SK-N-SH (cell line): ENCODE measurements around the gene AKR1C1. TPM values are rescaled to one million over a fixed set of nuclear protein-coding genes. Genes with fewer than 3 reads are reported as not detected.
"Not testable (repeated sequence)": the region's sequence is repeated elsewhere in the genome, so short reads cannot be mapped to it uniquely, and the experiment has no call there.

ENCODE experiments used
- CTCF ChIA-PET: fragments of 300-600, 350-600 bp; formaldehyde crosslinking; extraction: SDS; loops from one replicate; lab custom pipeline; 2021; lab: Yijun Ruan, JAX
- POLR2A ChIA-PET: fragments of 350-600 bp; sonication (Branson Sonifier 250); formaldehyde crosslinking; extraction: SDS; loops from one replicate; lab custom pipeline; 2020; ENCODE audit warnings: antibody characterized with exemption, inconsistent platforms; lab: Yijun Ruan, JAX
- DNase-seq: peaks from one replicate; pipeline ENCODE4 v3.0.0; 2012
- H2AFZ ChIP-seq: fragments of 200-600 bp; sonication (generic); 2 replicates; pipeline ENCODE4 v1.8.1; 2016; ENCODE audit warnings: antibody characterized with exemption, mild to moderate bottlenecking, low read depth
- H3F3A ChIP-seq: fragments of 200-600 bp; sonication (generic); replicated peaks from 2 replicates; pipeline ENCODE3; 2016; ENCODE audit warnings: antibody characterized with exemption, mild to moderate bottlenecking; ENCODE audit not compliant: insufficient read depth
- H3K27ac ChIP-seq, 2 experiments: fragments of 200-500 bp in 1 of 2; fragments of 200-600 bp in 1 of 2; sonication (Bioruptor generic) in 1 of 2; sonication (generic), shearing (Covaris generic) in 1 of 2; 2 replicates each; pipeline versions ENCODE4 v1.5.1 to v1.6.1; 2014 to 2016; ENCODE audit warnings: low read depth in 2 of 2, inconsistent platforms in 1 of 2, low read length in 1 of 2, mild to moderate bottlenecking in 1 of 2, mixed read lengths in 1 of 2
- H3K27me3 ChIP-seq: fragments of 200-600 bp; sonication (generic), shearing (Covaris generic); 2 replicates; pipeline ENCODE4 v1.6.1; 2016; ENCODE audit warnings: mixed run types; ENCODE audit not compliant: insufficient read depth
- H3K36me3 ChIP-seq, 2 experiments: fragments of 200-500 bp in 1 of 2; fragments of 200-600 bp in 1 of 2; sonication (Bioruptor generic) in 1 of 2; sonication (generic) in 1 of 2; replicated peaks in 1 of 2; 2 replicates each; pipeline versions ENCODE3 to v1.5.1; 2014 to 2016; ENCODE audit warnings: low read length in 1 of 2, mild to moderate bottlenecking in 1 of 2; ENCODE audit not compliant: insufficient read depth in 2 of 2, control insufficient read depth in 1 of 2
- H3K4me1 ChIP-seq, 2 experiments: fragments of 200-500 bp in 1 of 2; fragments of 200-600 bp in 1 of 2; sonication (Bioruptor generic) in 1 of 2; sonication (generic), shearing (Covaris generic) in 1 of 2; 2 replicates each; pipeline versions ENCODE4 v1.5.1 to v1.6.1; 2014 to 2016; ENCODE audit warnings: low read depth in 1 of 2, low read length in 1 of 2, mixed run types in 1 of 2; ENCODE audit not compliant: insufficient read depth in 2 of 2, control insufficient read depth in 1 of 2
- H3K4me2 ChIP-seq: fragments of 200-600 bp; sonication (generic), shearing (Covaris generic); 2 replicates; pipeline ENCODE4 v1.6.1; 2017; ENCODE audit warnings: mixed run types
- H3K4me3 ChIP-seq, 2 experiments: fragments of 200-500 bp in 1 of 2; fragments of 200-600 bp in 1 of 2; sonication (Bioruptor generic) in 1 of 2; sonication (generic), shearing (Covaris generic) in 1 of 2; 2 replicates each; pipeline versions ENCODE4 v1.5.1 to v1.8.1; 2014 to 2016; ENCODE audit warnings: low read depth in 2 of 2, inconsistent platforms in 1 of 2, low read length in 1 of 2, mild to moderate bottlenecking in 1 of 2, mixed read lengths in 1 of 2, moderate library complexity in 1 of 2
- H3K79me2 ChIP-seq: fragments of 200-600 bp; sonication (generic); 2 replicates; pipeline ENCODE4 v1.8.1; 2017; ENCODE audit warnings: mild to moderate bottlenecking; ENCODE audit not compliant: insufficient read depth
- H3K9ac ChIP-seq: fragments of 200-600 bp; sonication (generic); 2 replicates; pipeline ENCODE4 v1.6.1; 2017; ENCODE audit warnings: mixed run types
- H3K9me2 ChIP-seq: fragments of 200-600 bp; sonication (generic); 2 replicates; pipeline ENCODE4 v1.6.1; 2017; ENCODE audit warnings: mixed run types
- H3K9me3 ChIP-seq: fragments of 200-600 bp; sonication (generic); 2 replicates; pipeline ENCODE4 v1.6.1; 2017; ENCODE audit warnings: mixed run types, mild to moderate bottlenecking, moderate library complexity
- H4K20me1 ChIP-seq: fragments of 200-600 bp; sonication (generic); 2 replicates; pipeline ENCODE4 v1.6.1; 2017; ENCODE audit warnings: mild to moderate bottlenecking, mixed run types; ENCODE audit not compliant: insufficient read depth
- ELF1 ChIP-seq: IDR thresholded peaks from 2 replicates; pipeline ENCODE4 v1.4.0; 2012
- EP300 ChIP-seq, 2 experiments: IDR thresholded peaks; 2 replicates each; pipeline versions ENCODE4 v1.4.0 to v1.6.1; 2012; ENCODE audit warnings: borderline replicate concordance in 1 of 2, low read depth in 1 of 2, low read length in 1 of 2
- FOSL2 ChIP-seq: IDR thresholded peaks from 2 replicates; pipeline ENCODE4 v1.4.0; 2012; ENCODE audit warnings: low read depth, mild to moderate bottlenecking, moderate library complexity, borderline replicate concordance
- RFX5 ChIP-seq: IDR thresholded peaks from 2 replicates; pipeline ENCODE4 v1.6.1; 2012; ENCODE audit warnings: mild to moderate bottlenecking, improper control_type of control experiment, low read length
- WGBS: methylation state at CpG from one replicate; pipeline ENCODE4 v1.1.6; 2017; ENCODE audit warnings: low lambda C conversion rate; 5-methylcytosine and 5-hydroxymethylcytosine counted together
- polyA plus RNA-seq, 3 experiments: library from polyadenylated mRNA; depleted of rRNA; stranded (reverse); fragments of >200 nt; gene quantifications; 2 replicates each; pipeline ENCODE4 v1.2.3, GENCODE V29; 2012
- TF ChIP-seq, protein P1 (sequence below): fragments of 200-600 bp; sonication (generic); IDR thresholded peaks from 2 replicates; pipeline ENCODE4 v1.6.1; 2017; ENCODE audit warnings: antibody characterized with exemption, mild to moderate bottlenecking, moderate library complexity

The AKR1C1 gene
- polyA plus RNA-seq, 1 of the 3 experiments (the other 2 are of a cell fraction), result 1.3 TPM

DNA sequence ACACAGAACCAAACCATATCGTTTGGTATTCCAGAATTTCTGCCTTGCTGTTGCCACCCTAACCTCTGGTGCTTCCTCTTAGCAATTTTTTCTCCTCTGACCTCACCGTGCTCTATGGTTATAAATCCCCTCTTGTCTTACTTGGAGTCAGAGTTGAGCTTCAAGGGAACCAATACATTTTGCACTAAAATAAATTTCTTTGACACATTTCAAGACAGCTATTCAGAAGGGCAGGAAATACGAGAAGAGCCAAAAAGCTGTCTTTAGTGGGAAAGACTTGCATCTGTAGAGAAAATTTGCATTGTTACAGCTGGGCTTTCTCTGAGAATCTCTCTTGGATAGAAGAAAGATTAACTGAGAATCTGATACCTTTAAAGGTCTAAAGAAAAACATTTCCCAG, 54.9 kb downstream of the AKR1C1 start (continued):
- no peak for TF ChIP-seq RFX5
- no peak for TF ChIP-seq ELF1
- TF ChIP-seq EP300 (IDR thresholded peaks at IDR 0.05; ENCODE audit: borderline replicate concordance in 1 of 2, low read depth in 1 of 2, low read length in 1 of 2), result no peak
- TF ChIP-seq FOSL2, result no peak

DNA sequence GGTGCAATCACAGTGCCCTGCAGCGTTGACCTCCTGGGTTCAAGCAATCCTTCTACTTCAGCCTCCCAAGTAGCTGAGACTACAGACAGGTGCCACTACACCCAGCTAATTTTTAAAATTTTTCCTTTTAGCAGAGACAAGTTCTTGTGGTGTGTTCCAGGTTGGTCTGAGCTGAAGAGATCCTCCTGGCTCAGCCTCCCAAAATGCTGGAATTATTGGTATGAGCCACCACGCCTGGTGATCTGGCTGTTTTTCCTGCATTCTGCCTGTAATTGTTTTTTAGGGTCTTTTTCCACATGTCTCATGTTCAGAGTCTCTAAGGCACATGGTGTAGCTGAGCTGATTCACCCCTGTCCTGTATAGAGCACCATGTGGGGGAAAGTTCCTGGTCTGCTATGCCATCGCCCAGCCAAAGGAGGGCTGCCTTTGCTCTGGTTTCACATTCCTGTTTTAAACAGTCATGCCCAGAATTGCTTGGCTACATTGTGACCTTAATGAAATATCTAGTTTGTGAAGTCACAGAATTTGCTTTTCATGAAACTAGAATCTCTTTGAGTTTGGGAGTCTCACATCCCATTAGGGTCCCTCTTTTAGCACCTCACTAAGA, 55.6 kb downstream of the AKR1C1 start:
- H3K9ac ChIP-seq, DNase-seq, H3F3A ChIP-seq, CTCF ChIA-PET, H3K79me2 ChIP-seq, POLR2A ChIA-PET, H3K36me3 ChIP-seq, H3K4me3 ChIP-seq, H3K27ac ChIP-seq, H4K20me1 ChIP-seq, H3K9me3 ChIP-seq, H3K4me1 ChIP-seq, H2AFZ ChIP-seq, H3K4me2 ChIP-seq, H3K27me3 ChIP-seq, H3K9me2 ChIP-seq: not testable (repeated sequence)
- TF ChIP-seq, protein P1, sequence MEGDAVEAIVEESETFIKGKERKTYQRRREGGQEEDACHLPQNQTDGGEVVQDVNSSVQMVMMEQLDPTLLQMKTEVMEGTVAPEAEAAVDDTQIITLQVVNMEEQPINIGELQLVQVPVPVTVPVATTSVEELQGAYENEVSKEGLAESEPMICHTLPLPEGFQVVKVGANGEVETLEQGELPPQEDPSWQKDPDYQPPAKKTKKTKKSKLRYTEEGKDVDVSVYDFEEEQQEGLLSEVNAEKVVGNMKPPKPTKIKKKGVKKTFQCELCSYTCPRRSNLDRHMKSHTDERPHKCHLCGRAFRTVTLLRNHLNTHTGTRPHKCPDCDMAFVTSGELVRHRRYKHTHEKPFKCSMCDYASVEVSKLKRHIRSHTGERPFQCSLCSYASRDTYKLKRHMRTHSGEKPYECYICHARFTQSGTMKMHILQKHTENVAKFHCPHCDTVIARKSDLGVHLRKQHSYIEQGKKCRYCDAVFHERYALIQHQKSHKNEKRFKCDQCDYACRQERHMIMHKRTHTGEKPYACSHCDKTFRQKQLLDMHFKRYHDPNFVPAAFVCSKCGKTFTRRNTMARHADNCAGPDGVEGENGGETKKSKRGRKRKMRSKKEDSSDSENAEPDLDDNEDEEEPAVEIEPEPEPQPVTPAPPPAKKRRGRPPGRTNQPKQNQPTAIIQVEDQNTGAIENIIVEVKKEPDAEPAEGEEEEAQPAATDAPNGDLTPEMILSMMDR, result peak; percentile 27
- WGBS, result 22% methylated on average over 3 of the region's 3 CpGs

DNA sequence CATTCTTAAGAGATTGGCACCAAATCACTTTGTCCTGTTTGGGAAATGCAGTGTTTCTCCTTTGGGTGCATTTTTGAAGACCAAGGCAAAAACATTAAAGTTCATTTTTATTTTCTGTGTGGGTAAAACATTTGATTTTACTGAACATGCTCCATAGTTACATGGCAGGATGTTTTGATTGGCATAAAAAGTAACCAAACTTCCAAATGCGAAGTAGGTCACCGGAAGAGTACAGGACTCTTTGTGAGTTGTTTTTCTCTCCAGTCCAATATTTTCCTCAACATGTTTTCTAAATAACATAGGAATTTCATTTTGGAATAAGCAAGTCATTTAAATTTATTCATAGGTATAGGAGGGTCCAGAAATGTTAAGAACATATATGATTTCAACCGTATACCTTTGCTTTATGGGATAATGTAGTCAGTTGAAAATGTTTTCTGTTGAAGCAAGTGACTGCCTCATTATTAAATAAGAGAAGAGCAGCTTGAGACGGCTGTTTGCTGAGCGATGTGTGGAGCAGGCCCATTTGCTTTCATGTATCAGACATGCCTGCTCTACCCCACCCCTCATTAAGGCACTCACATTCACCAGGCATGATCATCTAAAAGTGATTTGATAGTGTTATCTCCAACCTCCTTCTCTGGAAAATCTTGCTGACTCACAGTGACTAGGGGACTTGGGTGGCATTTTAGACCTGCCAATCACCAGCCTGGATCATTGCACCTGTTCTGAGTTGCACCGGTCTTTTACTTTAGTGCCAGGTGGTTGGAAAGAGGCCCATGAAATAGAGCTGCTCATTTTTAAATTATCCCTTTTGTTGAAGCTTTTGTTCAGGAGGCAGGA, 56.8 kb downstream of the AKR1C1 start:
- H3K9me3 ChIP-seq, H3K9ac ChIP-seq, H3K36me3 ChIP-seq, H3K4me1 ChIP-seq, H3K9me2 ChIP-seq, H2AFZ ChIP-seq, H3K27ac ChIP-seq, H3K4me3 ChIP-seq, DNase-seq, H3K4me2 ChIP-seq, H3K27me3 ChIP-seq, H4K20me1 ChIP-seq, H3F3A ChIP-seq, H3K79me2 ChIP-seq, CTCF ChIA-PET, POLR2A ChIA-PET: not testable (repeated sequence)
- 47% methylated on average over 6 of the region's 6 CpGs for WGBS

DNA sequence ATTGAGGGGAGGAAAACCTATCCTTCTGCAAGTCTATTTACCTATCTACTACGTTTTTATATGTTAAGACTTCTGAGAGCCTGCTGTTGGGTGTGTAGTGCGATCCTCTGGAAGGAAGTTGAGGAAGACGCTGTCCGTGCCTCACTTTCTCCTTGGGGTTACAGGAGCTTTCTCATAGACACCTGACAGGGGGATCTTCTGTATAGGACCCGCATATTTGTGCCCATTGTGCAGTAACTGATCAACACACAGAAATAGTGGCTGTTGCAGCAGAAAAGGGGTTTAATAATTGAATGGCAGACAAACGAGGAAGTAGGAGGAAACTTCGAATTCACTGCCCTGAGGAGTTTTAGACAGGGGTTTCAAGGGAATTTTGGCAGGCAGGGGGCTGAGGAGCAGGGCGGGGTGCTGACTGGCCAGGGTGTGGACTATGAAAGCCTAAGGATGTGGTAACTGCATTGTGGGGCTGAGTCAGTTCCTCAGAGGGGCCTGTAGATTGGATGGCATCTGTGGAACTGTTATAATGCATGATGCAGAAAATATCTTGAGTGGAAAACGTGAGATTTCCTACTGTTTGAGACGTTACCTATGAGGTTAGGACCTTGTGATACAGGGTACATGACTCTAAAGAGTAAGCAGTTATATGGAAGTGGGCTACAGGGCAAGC, 58.5 kb downstream of the AKR1C1 start:
- H3K27me3 ChIP-seq, H3K9me2 ChIP-seq, H3K4me1 ChIP-seq, H3K9ac ChIP-seq, H3F3A ChIP-seq, DNase-seq, CTCF ChIA-PET, H3K4me2 ChIP-seq, H3K36me3 ChIP-seq, H3K9me3 ChIP-seq, H3K79me2 ChIP-seq, H2AFZ ChIP-seq, H4K20me1 ChIP-seq, H3K4me3 ChIP-seq, H3K27ac ChIP-seq, POLR2A ChIA-PET: not testable (repeated sequence)
- WGBS, result 28% methylated on average over 10 of the region's 10 CpGs
